HG02943 (cell line): ENCODE data around the gene FAM3A.

ENCODE experiments used
- ATAC-seq: cut with Tn5 transposase; IDR thresholded peaks from one replicate; pipeline ENCODE4 v1.9.1; 2021; ENCODE audit warnings: mild to moderate bottlenecking, low read depth, moderate library complexity; ENCODE audit not compliant: unreplicated experiment

FAM3A gene

GRCh38 chrX:154464806-154465365, 51.1 kb downstream of the FAM3A start:
- no peak for ATAC-seq

GRCh38 chrX:154463611-154464220, 52.3 kb downstream of the FAM3A start:
- no peak for ATAC-seq

- no peak for ATAC-seq
Observed at GRCh38 chrX:154462396-154462795, 53.6 kb downstream of the FAM3A start.

- ATAC-seq, result no peak
Observed at GRCh38 chrX:154460326-154460725, 55.7 kb downstream of the FAM3A start.

- no peak for ATAC-seq
Observed at GRCh38 chrX:154459832-154460231, 56.2 kb downstream of the FAM3A start.

- ATAC-seq, result no peak
Observed at GRCh38 chrX:154458954-154459778, 56.9 kb downstream of the FAM3A start.

- no peak for ATAC-seq
Observed at GRCh38 chrX:154458116-154458953, 57.7 kb downstream of the FAM3A start, which contains the start of gene PLXNA3. Gene PLXNA3 (plus strand): TSS chrX:154458281. CDS start chrX:154460184, 1,903 bp downstream.

- no peak for ATAC-seq
Observed at GRCh38 chrX:154457491-154458115, 58.4 kb downstream of the FAM3A start.
